ENCODE data around the gene SIX2.

DNA sequence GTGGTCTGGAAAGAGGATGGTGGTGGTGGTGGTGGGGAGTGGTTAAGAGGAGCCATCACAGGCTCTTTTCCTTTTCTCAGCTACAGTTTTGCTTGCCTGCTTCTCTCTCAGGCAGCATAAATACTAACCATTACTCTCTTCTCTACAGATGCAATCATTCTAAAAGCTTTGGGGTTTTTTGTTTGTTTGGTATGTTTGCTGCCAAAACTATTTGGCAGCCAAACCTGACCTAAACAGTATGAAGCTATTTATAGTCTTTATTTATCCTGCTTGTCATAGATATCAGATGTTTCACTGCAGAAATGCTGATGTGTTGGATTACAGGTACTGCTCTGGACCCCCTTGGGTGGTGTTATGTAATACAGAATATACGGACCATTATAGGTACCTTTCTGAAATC is 52.4 kb downstream of the SIX2 start:
- TF ChIP-seq, protein P1, sequence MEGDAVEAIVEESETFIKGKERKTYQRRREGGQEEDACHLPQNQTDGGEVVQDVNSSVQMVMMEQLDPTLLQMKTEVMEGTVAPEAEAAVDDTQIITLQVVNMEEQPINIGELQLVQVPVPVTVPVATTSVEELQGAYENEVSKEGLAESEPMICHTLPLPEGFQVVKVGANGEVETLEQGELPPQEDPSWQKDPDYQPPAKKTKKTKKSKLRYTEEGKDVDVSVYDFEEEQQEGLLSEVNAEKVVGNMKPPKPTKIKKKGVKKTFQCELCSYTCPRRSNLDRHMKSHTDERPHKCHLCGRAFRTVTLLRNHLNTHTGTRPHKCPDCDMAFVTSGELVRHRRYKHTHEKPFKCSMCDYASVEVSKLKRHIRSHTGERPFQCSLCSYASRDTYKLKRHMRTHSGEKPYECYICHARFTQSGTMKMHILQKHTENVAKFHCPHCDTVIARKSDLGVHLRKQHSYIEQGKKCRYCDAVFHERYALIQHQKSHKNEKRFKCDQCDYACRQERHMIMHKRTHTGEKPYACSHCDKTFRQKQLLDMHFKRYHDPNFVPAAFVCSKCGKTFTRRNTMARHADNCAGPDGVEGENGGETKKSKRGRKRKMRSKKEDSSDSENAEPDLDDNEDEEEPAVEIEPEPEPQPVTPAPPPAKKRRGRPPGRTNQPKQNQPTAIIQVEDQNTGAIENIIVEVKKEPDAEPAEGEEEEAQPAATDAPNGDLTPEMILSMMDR (IDR thresholded peaks at IDR 0.05): no peak
- TF ChIP-seq ZFX (IDR thresholded peaks at IDR 0.05; ENCODE audit: borderline replicate concordance): no peak

All from 22Rv1 (cell line).